Activated T-cell treated with anti-CD3 and anti-CD28 coated beads, Interleukin-2, amount 50 U/mL, for 72 hours (primary cell): ENCODE data around the gene MED22. TPM values are rescaled to one million over a fixed set of nuclear protein-coding genes. Genes with fewer than 3 reads are reported as not detected.

ENCODE experiments used
- ATAC-seq, 2 donors: fragments of 150-1000 bp; cut with Tn5 transposase; replicated peaks in 1 of 2; 2 replicates each; pipeline ENCODE4 v1.10.0; 2021; ENCODE audit warnings: moderate library complexity in 2 of 2, mild to moderate bottlenecking in 1 of 2
- DNase-seq, 2 donors: peaks; one replicate each; pipeline ENCODE4 v3.0.0; 2021 to 2022; ENCODE audit warnings: mixed read lengths in 1 of 2
- H3K27ac Mint-ChIP-seq: one replicate; pipeline ENCODE4 v1.8.0; 2022; ENCODE audit warnings: mild to moderate bottlenecking, moderate library complexity, mixed read lengths
- H3K27me3 Mint-ChIP-seq: one replicate; pipeline ENCODE4 v1.8.0; 2022; ENCODE audit warnings: low read depth, mixed read lengths
- H3K36me3 Mint-ChIP-seq, 2 donors: one replicate each; pipeline ENCODE4 v1.8.0; 2022; ENCODE audit warnings: mixed read lengths in 2 of 2, mild to moderate bottlenecking in 1 of 2; ENCODE audit not compliant: insufficient read depth in 2 of 2
- H3K4me1 Mint-ChIP-seq: one replicate; pipeline ENCODE4 v1.8.0; 2022; ENCODE audit warnings: low read depth, mixed read lengths
- H3K4me3 Mint-ChIP-seq, 2 donors: one replicate each; pipeline ENCODE4 v1.8.0; 2022; ENCODE audit warnings: mild to moderate bottlenecking in 2 of 2, mixed read lengths in 2 of 2, moderate library complexity in 2 of 2
- H3K9me3 Mint-ChIP-seq, 2 donors: one replicate each; pipeline ENCODE4 v1.8.0; 2022; ENCODE audit warnings: mixed read lengths in 2 of 2
- total RNA-seq, 2 donors: library from RNA; stranded (reverse); gene quantifications; one replicate each; pipeline ENCODE4 v1.2.3, GENCODE V29; 2022

The MED22 gene
- total RNA-seq, 2 donors from 2014 or later, result 27.4 to 31.5 TPM

GRCh38 chr9:133347515-133347984 lies 381 bp downstream of the MED22 start:
- peaks cover 55% of the 10 kb centered on the region for H3K4me1 Mint-ChIP-seq
- H3K36me3 Mint-ChIP-seq, result peaks cover 23 to 39% of the 10 kb centered on the region in 2 donors
- H3K27me3 Mint-ChIP-seq, result no peaks in the 10 kb centered on the region
- ATAC-seq (peak; percentile 49 to 55), DNase-seq (peak; percentile 54 to 57)
- H3K9me3 Mint-ChIP-seq, result no peaks in the 10 kb centered on the region
- H3K4me3 Mint-ChIP-seq, result peak overlapping the region; percentile 98 to 100
- H3K27ac Mint-ChIP-seq, result peak overlapping the region; percentile 74

GRCh38 chr9:133346021-133346785 lies 1.7 kb downstream of the MED22 start:
- H3K36me3 Mint-ChIP-seq, result peaks cover 20 to 34% of the 10 kb centered on the region in 2 donors
- peak overlapping the region; percentile 74 for H3K27ac Mint-ChIP-seq
- peak overlapping the region; percentile 98 to 100 for H3K4me3 Mint-ChIP-seq
- H3K4me1 Mint-ChIP-seq, result peaks cover 54% of the 10 kb centered on the region
- no peaks in the 10 kb centered on the region for H3K9me3 Mint-ChIP-seq
- H3K27me3 Mint-ChIP-seq, result no peaks in the 10 kb centered on the region
- ATAC-seq (no peak), DNase-seq (no peak)

- H3K27ac Mint-ChIP-seq, result no peak overlapping the region
- no peak overlapping the region for H3K4me3 Mint-ChIP-seq
- no peaks in the 10 kb centered on the region for H3K9me3 Mint-ChIP-seq
- peaks cover 20 to 35% of the 10 kb centered on the region in 2 donors for H3K36me3 Mint-ChIP-seq
- ATAC-seq (no peak), DNase-seq (no peak)
- peaks cover 54% of the 10 kb centered on the region for H3K4me1 Mint-ChIP-seq
- H3K27me3 Mint-ChIP-seq, result no peaks in the 10 kb centered on the region
Observed at GRCh38 chr9:133345596-133345995, 2.3 kb downstream of the MED22 start.

- peaks cover 54% of the 10 kb centered on the region for H3K4me1 Mint-ChIP-seq
- DNase-seq, result no peak
- H3K4me3 Mint-ChIP-seq, result no peak overlapping the region
- ATAC-seq, result no peak
- peaks cover 18 to 37% of the 10 kb centered on the region in 2 donors for H3K36me3 Mint-ChIP-seq
- H3K27me3 Mint-ChIP-seq, result no peaks in the 10 kb centered on the region
- H3K9me3 Mint-ChIP-seq, result no peaks in the 10 kb centered on the region
- H3K27ac Mint-ChIP-seq, result no peak overlapping the region
Observed at GRCh38 chr9:133344979-133345378, 3.0 kb downstream of the MED22 start.

- H3K27me3 Mint-ChIP-seq, result no peaks in the 10 kb centered on the region
- no peak for ATAC-seq
Observed at GRCh38 chr9:133344071-133344470, 3.9 kb downstream of the MED22 start.

GRCh38 chr9:133342570-133342969 lies 5.4 kb downstream of the MED22 start:
- H3K4me1 Mint-ChIP-seq, result peaks cover 39% of the 10 kb centered on the region
- no peak for ATAC-seq
- no peaks in the 10 kb centered on the region for H3K9me3 Mint-ChIP-seq
- no peaks in the 10 kb centered on the region for H3K27me3 Mint-ChIP-seq
- peak in 1 of 2 donors; percentile 29 for DNase-seq
- peaks cover 6 to 28% of the 10 kb centered on the region in 2 donors for H3K36me3 Mint-ChIP-seq
- no peak overlapping the region for H3K27ac Mint-ChIP-seq
- no peak overlapping the region for H3K4me3 Mint-ChIP-seq

More at GRCh38 chr9:133344071-133344470, 3.9 kb downstream of the MED22 start:
- Mint-ChIP-seq H3K4me3 (no peak overlapping the region), H3K27ac (no peak overlapping the region), H3K36me3 (peaks cover 16 to 39% of the 10 kb centered on the region in 2 donors), H3K9me3 (no peaks in the 10 kb centered on the region), H3K4me1 (peaks cover 46% of the 10 kb centered on the region)
- DNase-seq, result no peak

GRCh38 chr9:133342069-133342406 lies 5.9 kb downstream of the MED22 start:
- Mint-ChIP-seq H3K27me3 (no peaks in the 10 kb centered on the region), H3K4me3 (no peak overlapping the region), H3K9me3 (no peaks in the 10 kb centered on the region), H3K27ac (no peak overlapping the region), H3K36me3 (peaks cover 6 to 28% of the 10 kb centered on the region in 2 donors), H3K4me1 (peaks cover 37% of the 10 kb centered on the region)
- ATAC-seq (no peak), DNase-seq (no peak)

GRCh38 chr9:133341369-133342068 lies 6.4 kb downstream of the MED22 start:
- H3K27me3 Mint-ChIP-seq, result no peaks in the 10 kb centered on the region
- H3K27ac Mint-ChIP-seq, result no peak overlapping the region
- H3K4me1 Mint-ChIP-seq, result peaks cover 37% of the 10 kb centered on the region
- no peaks in the 10 kb centered on the region for H3K9me3 Mint-ChIP-seq
- DNase-seq (no peak), ATAC-seq (peak in 1 of 2 donors; percentile 22)
- H3K36me3 Mint-ChIP-seq, result peaks cover 6 to 23% of the 10 kb centered on the region in 2 donors
- H3K4me3 Mint-ChIP-seq, result no peak overlapping the region

- H3K4me1 Mint-ChIP-seq, result peaks cover 35% of the 10 kb centered on the region
- H3K36me3 Mint-ChIP-seq, result peaks cover 6 to 21% of the 10 kb centered on the region in 2 donors
- no peak overlapping the region for H3K27ac Mint-ChIP-seq
- no peak overlapping the region for H3K4me3 Mint-ChIP-seq
- no peaks in the 10 kb centered on the region for H3K9me3 Mint-ChIP-seq
- ATAC-seq, result no peak
- DNase-seq, result no peak
- H3K27me3 Mint-ChIP-seq, result no peaks in the 10 kb centered on the region
Observed at GRCh38 chr9:133340916-133341315, 7.0 kb downstream of the MED22 start.

GRCh38 chr9:133340256-133340655 lies 7.7 kb downstream of the MED22 start:
- no peak for ATAC-seq
- peaks cover 10 to 22% of the 10 kb centered on the region in 2 donors for H3K36me3 Mint-ChIP-seq

GRCh38 chr9:133339641-133340040 lies 8.3 kb downstream of the MED22 start:
- Mint-ChIP-seq H3K4me1 (peaks cover 45% of the 10 kb centered on the region), H3K9me3 (no peaks in the 10 kb centered on the region), H3K4me3 (no peak overlapping the region), H3K27ac (no peak overlapping the region), H3K36me3 (peaks cover 10 to 21% of the 10 kb centered on the region in 2 donors), H3K27me3 (no peaks in the 10 kb centered on the region)
- ATAC-seq (no peak), DNase-seq (no peak)

More at GRCh38 chr9:133340256-133340655, 7.7 kb downstream of the MED22 start:
- no peaks in the 10 kb centered on the region for H3K9me3 Mint-ChIP-seq
- no peak for DNase-seq
- H3K4me3 Mint-ChIP-seq, result no peak overlapping the region
- no peaks in the 10 kb centered on the region for H3K27me3 Mint-ChIP-seq
- H3K4me1 Mint-ChIP-seq, result peaks cover 39% of the 10 kb centered on the region
- H3K27ac Mint-ChIP-seq, result peak overlapping the region; percentile 65

- peak; percentile 94 to 96 for ATAC-seq
- H3K4me1 Mint-ChIP-seq, result peaks cover 46% of the 10 kb centered on the region
- H3K27ac Mint-ChIP-seq, result peak within 1 kb of the TSS; percentile 93
- H3K27me3 Mint-ChIP-seq, result no peaks in the 10 kb centered on the region
- peaks cover 10 to 32% of the 10 kb centered on the region in 2 donors for H3K36me3 Mint-ChIP-seq
- no peaks in the 10 kb centered on the region for H3K9me3 Mint-ChIP-seq
- peak; percentile 95 to 96 for DNase-seq
- peak within 1 kb of the TSS; percentile 96 for H3K4me3 Mint-ChIP-seq
Observed at GRCh38 chr9:133335924-133336811, 11.8 kb downstream of the MED22 start, which contains the start of gene SURF6. Gene SURF6 (minus strand): TSS chr9:133336188. CDS start chr9:133336132, 56 bp downstream.
